ENCODE results near the gene KLHL17.
"Not testable (repeated sequence)": the region's sequence is repeated elsewhere in the genome, so short reads cannot be mapped to it uniquely, and the experiment has no call there.

KLHL17 gene

DNA sequence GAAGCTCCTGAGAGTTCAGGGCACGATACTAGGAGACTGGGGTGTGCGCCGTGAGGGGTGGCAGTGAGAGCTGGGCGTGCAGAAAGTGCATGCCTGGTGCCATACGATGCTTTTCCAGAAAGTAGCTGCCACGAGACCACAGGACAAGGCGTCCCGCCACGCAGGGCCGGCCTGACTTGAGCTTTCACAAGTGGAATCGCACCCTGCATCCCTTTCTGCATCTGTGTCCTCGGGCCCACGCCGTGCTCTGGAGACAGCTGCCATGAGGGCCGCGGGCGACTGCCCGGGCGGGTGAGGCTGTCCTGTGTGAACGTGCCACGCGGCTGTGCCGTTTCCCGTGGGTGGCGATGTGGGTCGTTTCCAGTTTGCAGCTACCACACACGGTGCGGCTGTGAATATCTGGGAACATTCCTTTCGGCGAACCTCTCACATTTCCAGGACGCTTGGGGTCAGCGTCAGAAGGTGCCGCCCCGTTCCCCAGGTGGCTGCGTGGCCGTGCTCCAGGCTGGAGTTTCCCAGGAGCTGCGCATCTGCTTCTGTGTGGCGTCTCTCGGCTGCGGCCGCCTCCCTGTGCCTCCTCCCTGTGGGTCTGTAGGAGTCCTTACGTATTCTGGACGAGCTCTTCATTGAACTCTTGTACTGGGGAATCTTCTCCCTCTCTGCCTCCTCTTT, 22.5 kb downstream of the KLHL17 start:
- DNase-seq, result no peak

- DNase-seq, result peak; percentile 60
Observed at GRCh38 chr1:983798-984475, 23.6 kb downstream of the KLHL17 start.

GRCh38 chr1:984476-984814, 24.1 kb downstream of the KLHL17 start:
- DNase-seq, result no peak

DNA sequence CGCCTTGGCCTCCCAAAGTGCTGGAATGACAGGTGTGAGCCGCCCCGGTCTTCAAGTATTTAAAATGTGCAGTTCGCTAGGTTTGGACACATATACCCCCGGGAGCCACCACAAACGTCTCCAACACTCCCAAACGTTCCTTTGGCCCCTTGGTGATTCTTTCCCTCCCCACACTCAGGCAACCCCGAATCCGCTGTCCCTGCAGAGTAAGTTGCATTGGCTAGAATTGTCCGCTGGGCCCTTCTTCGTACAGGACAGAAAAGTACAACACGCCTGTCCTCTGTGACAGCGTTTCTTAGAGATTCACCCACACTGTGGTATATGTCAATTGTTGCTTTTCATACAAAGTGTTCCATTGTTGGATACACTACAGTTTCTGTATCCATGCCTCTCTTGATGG, 24.7 kb downstream of the KLHL17 start:
- DNase-seq, result no peak

DNA sequence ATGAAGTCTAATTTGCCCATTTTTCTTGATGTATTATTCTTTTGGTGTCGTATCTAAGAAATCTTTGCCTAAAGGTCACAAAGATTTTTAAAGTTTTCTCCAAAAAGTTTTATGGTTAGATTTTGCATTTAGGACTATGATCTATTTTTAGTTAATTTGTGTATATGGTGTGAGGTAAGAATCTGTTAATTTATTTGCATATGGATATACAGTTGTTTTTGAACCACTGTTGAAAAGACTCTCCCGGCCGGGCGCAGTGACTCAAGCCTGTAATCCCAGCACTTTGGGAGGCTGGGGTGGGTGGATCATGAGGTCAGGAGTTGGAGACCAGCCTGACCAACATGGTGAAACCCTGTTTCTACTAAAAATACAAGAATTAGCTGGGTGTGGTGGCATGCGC, 27.7 kb downstream of the KLHL17 start:
- DNase-seq, result not testable (repeated sequence)

- not testable (repeated sequence) for DNase-seq
Observed at GRCh38 chr1:991275-991674, 30.9 kb downstream of the KLHL17 start.

GRCh38 chr1:991895-992294, 31.5 kb downstream of the KLHL17 start:
- no peak for DNase-seq

- no peak for DNase-seq
Observed at GRCh38 chr1:992362-992761, 32.0 kb downstream of the KLHL17 start.

DNA sequence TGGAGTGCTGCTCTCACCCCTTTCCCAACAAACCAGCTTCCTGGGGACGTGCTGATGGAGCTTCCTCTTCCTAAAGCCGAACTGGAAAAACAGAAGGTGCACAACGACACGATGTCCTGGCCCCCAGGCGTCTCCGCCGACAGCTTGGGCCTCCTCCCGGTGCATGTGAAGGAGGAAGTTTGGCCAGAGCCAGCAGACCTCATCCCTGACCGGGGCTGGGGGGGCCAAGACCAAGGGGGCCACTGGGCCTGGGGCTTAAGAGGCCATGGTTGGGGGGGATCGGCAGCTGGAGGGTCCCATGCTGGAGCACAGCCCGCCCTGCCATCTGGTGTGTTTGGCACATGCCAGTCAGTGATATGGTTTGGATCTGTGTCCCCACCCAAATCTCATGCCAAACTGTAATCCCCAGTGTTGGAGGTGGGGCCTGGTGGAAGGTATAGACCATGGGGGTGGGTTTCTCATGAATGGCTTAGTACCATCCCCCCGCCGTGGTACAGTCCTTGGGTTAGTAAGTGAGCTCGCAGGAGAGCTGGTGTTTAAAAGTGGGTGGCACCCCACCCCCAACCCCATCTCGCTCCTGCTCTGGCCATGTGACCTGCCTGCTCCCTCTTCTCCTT, 33.1 kb downstream of the KLHL17 start:
- no peak for DNase-seq

DNA sequence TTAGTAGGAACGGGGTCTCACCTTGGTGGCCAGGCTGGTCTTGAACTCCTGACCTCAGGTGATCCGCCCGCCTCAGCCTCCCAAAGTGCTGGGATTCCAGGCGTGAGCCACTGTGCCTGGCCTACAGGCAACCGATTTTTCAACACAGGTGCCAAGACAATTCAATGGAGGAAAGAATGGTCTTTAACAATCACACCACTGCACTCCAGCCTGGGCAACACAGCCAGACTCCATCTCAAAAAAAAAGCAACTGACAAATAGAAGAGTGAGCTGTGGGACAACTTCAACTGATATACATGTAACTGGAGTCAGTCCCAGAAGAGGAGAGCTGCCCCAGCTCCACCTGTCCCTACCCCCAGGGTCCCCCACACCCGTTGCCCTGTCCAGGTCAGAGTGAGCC, 34.2 kb downstream of the KLHL17 start:
- DNase-seq, result not testable (repeated sequence)

DNA sequence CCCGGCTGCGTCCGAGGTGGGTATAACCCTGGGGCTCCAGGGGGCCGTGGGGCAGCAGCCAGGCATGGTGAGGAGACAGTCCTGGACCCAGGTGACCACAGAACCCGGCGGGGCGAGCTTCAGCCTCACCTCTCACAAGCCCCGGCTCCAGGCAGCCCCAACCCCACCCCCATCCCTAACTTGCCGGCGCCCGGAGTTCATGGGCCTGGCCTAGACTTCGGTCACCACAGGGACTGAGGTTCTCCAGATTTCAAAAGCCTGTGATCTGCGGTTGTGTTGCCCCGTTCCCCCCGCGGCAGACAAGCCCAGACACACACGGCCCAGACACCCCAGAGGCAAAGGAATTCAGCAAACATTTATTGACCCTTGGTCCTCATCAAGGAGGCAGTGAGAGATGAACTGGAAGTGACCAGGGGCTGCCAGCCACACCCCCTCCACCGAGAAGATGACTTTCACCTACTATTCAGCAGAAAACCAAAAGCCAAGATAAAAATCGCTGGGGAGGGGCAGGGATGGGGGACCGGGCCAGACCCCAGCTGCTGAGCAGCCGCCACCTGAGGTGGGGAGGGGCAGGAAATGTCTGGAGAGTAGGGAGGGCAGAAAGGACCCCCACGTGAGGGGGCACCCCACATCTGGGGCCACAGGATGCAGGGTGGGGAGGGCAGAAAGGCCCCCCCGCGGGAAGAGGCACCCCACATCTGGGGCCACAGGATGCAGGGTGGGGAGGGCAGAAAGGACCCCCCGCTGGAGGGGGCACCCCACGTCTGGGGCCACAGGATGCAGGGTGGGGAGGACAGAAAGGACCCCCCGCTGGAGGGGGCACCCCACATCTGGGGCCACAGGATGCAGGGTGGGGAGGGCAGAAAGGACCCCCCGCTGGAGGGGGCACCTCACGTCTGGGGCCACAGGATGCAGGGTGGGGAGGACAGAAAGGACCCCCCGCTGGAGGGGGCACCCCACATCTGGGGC, 35.6 kb downstream of the KLHL17 start:
- no peak for DNase-seq

- DNase-seq, result no peak
Observed at GRCh38 chr1:996851-997712, 36.7 kb downstream of the KLHL17 start.

GRCh38 chr1:997713-997992, 37.3 kb downstream of the KLHL17 start:
- DNase-seq, result no peak

GRCh38 chr1:997993-998744, 37.8 kb downstream of the KLHL17 start:
- DNase-seq, result no peak

DNA sequence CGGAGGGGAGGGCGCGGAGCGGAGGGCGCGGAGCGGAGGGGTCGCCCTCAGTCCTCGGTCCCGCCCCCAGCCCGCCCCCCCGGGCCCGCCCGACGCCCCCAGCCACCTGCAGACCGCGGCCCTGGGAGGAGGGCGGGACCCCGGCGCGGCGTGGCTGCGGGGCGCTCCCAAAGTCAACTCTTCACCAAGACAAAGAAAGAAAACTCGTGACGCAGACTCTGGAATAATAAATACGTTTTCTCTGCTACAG, 38.3 kb downstream of the KLHL17 start:
- DNase-seq, result no peak

- DNase-seq, result no peak
Observed at GRCh38 chr1:998995-999724, 38.8 kb downstream of the KLHL17 start.

DNA sequence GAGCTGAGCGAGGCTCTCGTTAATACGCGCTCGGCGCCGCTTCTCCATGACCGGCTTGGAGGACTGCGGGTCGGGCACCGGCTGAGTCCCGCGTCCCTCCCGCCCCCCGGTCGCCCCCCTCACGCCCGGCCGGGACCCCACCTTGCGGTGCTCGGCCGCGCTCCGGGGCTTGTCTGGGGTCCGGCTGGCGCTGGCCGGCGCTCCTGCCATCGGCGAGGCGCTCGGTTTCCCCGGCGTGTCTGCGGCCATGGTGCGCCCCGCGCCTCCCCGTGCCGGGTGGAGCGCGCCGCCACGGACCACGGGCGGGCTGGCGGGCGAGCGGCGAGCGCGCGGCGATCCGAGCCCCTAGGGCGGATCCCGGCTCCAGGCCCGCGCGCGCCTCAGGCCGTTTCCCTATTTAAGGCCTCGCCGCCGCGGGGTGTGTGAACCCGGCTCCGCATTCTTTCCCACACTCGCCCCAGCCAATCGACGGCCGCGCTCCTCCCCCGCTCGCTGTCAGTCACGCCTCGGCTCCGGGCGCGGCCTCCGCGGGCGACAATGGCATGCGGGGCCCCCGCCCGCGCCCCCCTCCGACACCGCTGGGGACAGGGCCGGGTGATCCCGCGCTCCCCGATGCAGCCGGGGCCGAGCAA, 39.5 kb downstream of the KLHL17 start, which contains the start of gene HES4:
Gene HES4 (minus strand): TSS at position 373 of the 632 bp plus-strand sequence. CDS start 124 bp downstream, at position 249.
- peak; percentile 69 for DNase-seq

- DNase-seq, result peak; percentile 78
Observed at GRCh38 chr1:1000357-1001056, 40.1 kb downstream of the KLHL17 start.

DNA sequence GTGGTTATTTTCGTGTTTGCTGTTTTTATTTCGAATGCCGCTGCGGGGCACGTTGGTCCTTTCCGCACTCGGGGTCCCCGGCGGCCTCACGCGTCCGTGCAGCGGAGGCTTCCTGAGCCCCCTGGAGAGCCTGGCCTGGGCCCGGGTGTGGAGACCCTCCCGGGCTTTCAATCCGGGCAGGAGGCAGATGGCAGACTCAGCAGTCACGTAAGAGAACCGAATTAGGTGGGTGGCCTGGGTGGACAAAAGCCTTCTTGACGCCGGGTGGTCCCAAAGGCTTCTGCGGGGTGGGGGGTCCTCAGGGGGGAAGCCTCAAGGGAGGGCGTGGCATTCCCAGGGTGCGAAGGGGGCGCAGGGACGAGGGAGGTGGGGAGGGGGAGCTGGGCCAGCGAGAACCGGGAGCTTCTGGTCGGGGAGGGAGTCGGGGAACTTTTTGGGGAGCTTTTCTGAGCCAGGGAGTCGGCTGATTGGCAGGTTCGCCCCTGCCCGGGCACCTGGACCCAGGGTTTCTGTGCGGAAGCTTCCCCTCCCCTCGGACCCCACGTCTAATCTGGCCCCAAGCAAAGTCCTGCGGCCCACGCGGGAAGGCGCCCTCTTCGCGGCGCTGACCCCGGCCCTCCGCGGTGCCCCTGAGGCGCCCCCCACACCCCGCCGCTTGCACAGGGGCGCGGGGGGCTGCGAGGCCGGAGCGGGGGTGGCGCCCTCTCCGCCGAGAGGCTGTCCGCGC, 40.8 kb downstream of the KLHL17 start:
- no peak for DNase-seq
